HCT116 (cell line): ENCODE results near the gene ALAS1. TPM values are rescaled to one million over a fixed set of nuclear protein-coding genes. Genes with fewer than 3 reads are reported as not detected.

Experiments used
- ATAC-seq: fragments of 200-7000 bp; cut with Tn5 transposase; 2 replicates; pipeline ENCODE4 v1.9.1; 2020; ENCODE audit warnings: mild to moderate bottlenecking, moderate library complexity
- BruUV-seq: library from RNA; stranded (reverse); fragments of 400-500 nt; replicated peaks from 2 replicates; lab custom pipeline; 2021; lab: Mats Ljungman, UMichigan
- CTCF ChIA-PET: fragments of 300-600 bp; sonication (Branson Sonifier 250); formaldehyde crosslinking; loops from one replicate; lab custom pipeline; 2021; ENCODE audit warnings: antibody characterized with exemption; lab: Charles Lee
- POLR2A ChIA-PET: fragments of 300-600, 350-600 bp; sonication (Branson Sonifier 250); formaldehyde crosslinking; loops from one replicate; lab custom pipeline; 2021; ENCODE audit warnings: antibody characterized with exemption; lab: Charles Lee
- RAD21 ChIA-PET, 2 experiments: fragments of 300-600 bp; sonication (Branson Sonifier 250); formaldehyde crosslinking; loops; one replicate each; lab custom pipeline; 2023; ENCODE audit warnings: low total read pairs in 2 of 2; ENCODE audit not compliant: uncharacterized antibody in 2 of 2, unreplicated experiment in 2 of 2, low non-redundant PET in 1 of 2; lab: Charles Lee
- DNase-seq: peaks from one replicate; pipeline ENCODE4 v3.0.0-alpha.2; 2010; ENCODE audit warnings: low read depth, low spot score
- H2AFZ ChIP-seq: fragments of 200-600 bp; shearing (Covaris generic), sonication (generic); 2 replicates; pipeline ENCODE4 v1.6.1; 2017; ENCODE audit warnings: low read depth, mixed run types, mixed read lengths, antibody characterized with exemption, low read length; ENCODE audit not compliant: poor library complexity, severe bottlenecking
- H3K27ac ChIP-seq: 2 replicates; pipeline ENCODE4 v1.5.1; 2012; ENCODE audit warnings: low read depth, low read length
- H3K27me3 ChIP-seq: fragments of 200-600 bp; sonication (generic); 2 replicates; pipeline ENCODE4 v1.6.1; 2016; ENCODE audit warnings: mixed run types, low read length, mixed read lengths; ENCODE audit not compliant: insufficient read depth
- H3K36me3 ChIP-seq, 2 experiments: fragments of 200-500 bp in 1 of 2; fragments of 200-600 bp in 1 of 2; sonication (Bioruptor generic) in 1 of 2; sonication (generic) in 1 of 2; 2 replicates each; pipeline versions ENCODE4 v1.5.1 to v1.6.1; 2014 to 2016; ENCODE audit warnings: low read length in 2 of 2, inconsistent platforms in 1 of 2, mixed read lengths in 1 of 2, mixed run types in 1 of 2; ENCODE audit not compliant: insufficient read depth in 2 of 2, control insufficient read depth in 1 of 2
- H3K4me1 ChIP-seq, 2 experiments: fragments of 200-600 bp in 1 of 2; sonication (generic) in 1 of 2; 2 replicates each; pipeline versions ENCODE4 v1.5.1 to v1.6.1; 2012 to 2017; ENCODE audit warnings: low read length in 2 of 2, inconsistent platforms in 1 of 2, mild to moderate bottlenecking in 1 of 2, mixed read lengths in 1 of 2, mixed run types in 1 of 2, moderate library complexity in 1 of 2; ENCODE audit not compliant: insufficient read depth in 2 of 2, control insufficient read depth in 1 of 2
- H3K4me2 ChIP-seq: fragments of 200-600 bp; sonication (generic); 2 replicates; pipeline ENCODE4 v1.6.1; 2017; ENCODE audit warnings: mixed run types, low read length, mixed read lengths
- H3K4me3 ChIP-seq, 2 experiments: fragments of 200-600 bp in 1 of 2; sonication (generic) in 1 of 2; replicated peaks in 1 of 2; 2 replicates each; pipeline ENCODE4 v1.5.1; 2011 to 2016; ENCODE audit warnings: low read length in 2 of 2, control low read depth in 1 of 2, low read depth in 1 of 2, mild to moderate bottlenecking in 1 of 2, mixed read lengths in 1 of 2, mixed run types in 1 of 2
- H3K79me2 ChIP-seq: fragments of 200-600 bp; sonication (generic); 2 replicates; pipeline ENCODE4 v1.6.1; 2017; ENCODE audit warnings: mild to moderate bottlenecking, mixed run types, low read length, moderate library complexity, mixed read lengths; ENCODE audit not compliant: insufficient read depth
- H3K9ac ChIP-seq: fragments of 200-600 bp; sonication (generic); 2 replicates; pipeline ENCODE4 v1.6.1; 2016; ENCODE audit warnings: low read length, mixed read lengths
- H3K9me2 ChIP-seq: fragments of 200-600 bp; sonication (generic), shearing (Covaris generic); 2 replicates; pipeline ENCODE4 v1.6.1; 2017; ENCODE audit warnings: mixed run types, mild to moderate bottlenecking, moderate library complexity; ENCODE audit not compliant: insufficient read depth
- H3K9me3 ChIP-seq, 2 experiments: fragments of 200-500 bp in 1 of 2; fragments of 200-600 bp in 1 of 2; sonication (Bioruptor generic) in 1 of 2; sonication (generic) in 1 of 2; 2 replicates each; pipeline ENCODE4 v1.6.1; 2014 to 2017; ENCODE audit warnings: low read length in 2 of 2, mixed read lengths in 2 of 2, inconsistent platforms in 1 of 2, low read depth in 1 of 2, mild to moderate bottlenecking in 1 of 2, mixed run types in 1 of 2, moderate library complexity in 1 of 2; ENCODE audit not compliant: control insufficient read depth in 1 of 2, insufficient read depth in 1 of 2
- H4K20me1 ChIP-seq: fragments of 200-600 bp; sonication (generic), shearing (Covaris generic); 2 replicates; pipeline ENCODE4 v1.6.1; 2017; ENCODE audit warnings: mixed run types, mild to moderate bottlenecking, moderate library complexity; ENCODE audit not compliant: insufficient read depth
- CTCF ChIP-seq, 3 experiments: fragments of 200-600 bp in 1 of 3; sonication (generic) in 1 of 3; IDR thresholded peaks in 2 of 3; conservative IDR thresholded peaks in 1 of 3; 2 replicates each; pipeline ENCODE4 v1.5.1; 2012 to 2017; ENCODE audit warnings: low read depth in 2 of 3, low read length in 2 of 3, antibody characterized with exemption in 1 of 3, borderline replicate concordance in 1 of 3, control low read depth in 1 of 3, mild to moderate bottlenecking in 1 of 3, mixed read lengths in 1 of 3, mixed run types in 1 of 3, moderate library complexity in 1 of 3; ENCODE audit not compliant: insufficient read depth in 1 of 3
- POLR2AphosphoS5 ChIP-seq: IDR thresholded peaks from 2 replicates; pipeline ENCODE4 v1.6.1; 2011; ENCODE audit warnings: mild to moderate bottlenecking, low read depth, low read length, moderate library complexity
- intact Hi-C: fragments of 100-400 bp; cut with micrococcal nuclease; formaldehyde crosslinking; loops from 2 replicates; pipeline ENCODE4 v1.10.0; 2022
- total RNA-seq: library from RNA; stranded (reverse); gene quantifications from one replicate; pipeline ENCODE4 v1.2.1, GENCODE V29; 2021; ENCODE audit not compliant: unreplicated experiment

ALAS1 gene
- total RNA-seq, 1 experiment from 2014 or later = 74.0 TPM

- Histone ChIP-seq H3K27me3 (no peaks in the 10 kb centered on the region), H2AFZ (no peak overlapping the region), H3K4me1 (peaks cover 34 to 50% of the 10 kb centered on the region in 2 experiments; a peak in 3 of 4 replicates), H3K27ac (peak overlapping the region; percentile 1; the same call in 1 of the 2 replicates), H3K4me3 (peak overlapping the region in 1 of 2 experiments; percentile 16; a peak in 1 of 4 replicates), H3K9me3 (peaks cover 0 to 4% of the 10 kb centered on the region in 2 experiments; a peak in 1 of 4 replicates), H3K79me2 (peaks cover 3% of the 10 kb centered on the region; the same call in 1 of the 2 replicates), H3K9ac (peak overlapping the region; percentile 1; the same call in 1 of the 2 replicates), H3K36me3 (peaks cover 0 to 3% of the 10 kb centered on the region in 2 experiments; a peak in 1 of 4 replicates), H4K20me1 (no peaks in the 10 kb centered on the region), H3K4me2 (peak overlapping the region; percentile 96), H3K9me2 (no peaks in the 10 kb centered on the region)
- BruUV-seq = no TSS peak
- ChIA-PET CTCF (interaction anchor here (1.3 kb wide), 1 partner anchor 35 kb away, joined by 3 read pairs; the partner anchor contains the start of gene WDR82), RAD21 (no interaction called here), POLR2A (interaction anchor here (0.8 kb wide), 1 partner anchor 33 kb away, joined by 3 read pairs; no protein-coding TSS in a partner anchor)
- no peak for DNase-seq
- intact Hi-C loops = no loop called here
- TF ChIP-seq CTCF (IDR thresholded peaks at IDR 0.05 in 2 of 3, conservative IDR thresholded peaks at IDR 0.05 in 1 of 3; ENCODE audit: borderline replicate concordance in 1 of 3, insufficient read depth in 1 of 3, low read depth in 2 of 3, low read length in 2 of 3) = no peak
- peak; percentile 45; the same call in 1 of the 2 replicates for TF ChIP-seq POLR2AphosphoS5
- ATAC-seq = peak; percentile 3; the same call in 1 of the 2 replicates
Measured at GRCh38 chr3:52243791-52244628, 46.0 kb downstream of the ALAS1 start.
